MG63 (cell line): ENCODE data around the gene CHGA. TPM values are rescaled to one million over a fixed set of nuclear protein-coding genes. Genes with fewer than 3 reads are reported as not detected.

ENCODE experiments used
- DNase-seq: peaks from one replicate; pipeline ENCODE4 v3.0.0-alpha.2; 2020
- H3K27me3 ChIP-seq: fragments of 250-450 bp; sonication (Bioruptor Pico); 2 replicates; pipeline ENCODE4 v1.5.1; 2020; ENCODE audit warnings: mild to moderate bottlenecking, moderate library complexity
- H3K36me3 ChIP-seq: fragments of 250-450 bp; sonication (Bioruptor Pico); 2 replicates; pipeline ENCODE4 v1.5.1; 2020; ENCODE audit warnings: mild to moderate bottlenecking, moderate library complexity
- H3K4me3 ChIP-seq: fragments of 250-450 bp; sonication (Bioruptor Pico); 2 replicates; pipeline ENCODE4 v1.5.1; 2020; ENCODE audit warnings: mild to moderate bottlenecking, moderate library complexity
- H3K9me3 ChIP-seq: fragments of 250-450 bp; sonication (Bioruptor Pico); 2 replicates; pipeline ENCODE4 v1.5.1; 2020; ENCODE audit warnings: mild to moderate bottlenecking, moderate library complexity
- total RNA-seq: library from RNA; depleted of rRNA; stranded (reverse); fragments of >200 nt; shearing (Covaris generic); gene quantifications from 2 replicates; pipeline ENCODE4 v1.2.3, GENCODE V29; 2014; ENCODE audit warnings: low replicate concordance; rRNA removed

The CHGA gene
- total RNA-seq, result not detected in 2 replicates

- DNase-seq, result peak; percentile 15
- no peaks in the 10 kb centered on the region for H3K9me3 ChIP-seq
- no peak within 1 kb of the TSS for H3K4me3 ChIP-seq
- H3K27me3 ChIP-seq, result peaks cover 3% of the 10 kb centered on the region; the same call in 1 of the 2 replicates
- H3K36me3 ChIP-seq, result no peaks in the 10 kb centered on the region
Observed at GRCh38 chr14:92922883-92923743, at the start of gene CHGA. CHGA (plus strand) TSS chr14:92923150; CDS start chr14:92923360, 210 bp downstream.

- no peaks in the 10 kb centered on the region for H3K27me3 ChIP-seq
- H3K4me3 ChIP-seq, result no peak overlapping the region
- no peaks in the 10 kb centered on the region for H3K36me3 ChIP-seq
- no peak for DNase-seq
- no peaks in the 10 kb centered on the region for H3K9me3 ChIP-seq
Observed at GRCh38 chr14:92874962-92875661, 47.8 kb upstream of the CHGA start.

- H3K27me3 ChIP-seq, result no peaks in the 10 kb centered on the region
- H3K4me3 ChIP-seq, result no peak overlapping the region
- no peak for DNase-seq
- no peaks in the 10 kb centered on the region for H3K9me3 ChIP-seq
- H3K36me3 ChIP-seq, result no peaks in the 10 kb centered on the region
Observed at GRCh38 chr14:92877757-92878431, 45.1 kb upstream of the CHGA start.

GRCh38 chr14:92880351-92880750 is 42.6 kb upstream of the CHGA start:
- no peaks in the 10 kb centered on the region for H3K27me3 ChIP-seq
- H3K36me3 ChIP-seq, result no peaks in the 10 kb centered on the region
- no peaks in the 10 kb centered on the region for H3K9me3 ChIP-seq
- no peak for DNase-seq
- no peak overlapping the region for H3K4me3 ChIP-seq

- Histone ChIP-seq H3K27me3 (no peaks in the 10 kb centered on the region), H3K4me3 (no peak overlapping the region)
Observed at GRCh38 chr14:92880851-92881250, 42.1 kb upstream of the CHGA start.

GRCh38 chr14:92883066-92883465 is 39.9 kb upstream of the CHGA start:
- no peaks in the 10 kb centered on the region for H3K27me3 ChIP-seq
- no peaks in the 10 kb centered on the region for H3K36me3 ChIP-seq
- no peak overlapping the region for H3K4me3 ChIP-seq
- DNase-seq, result no peak
- H3K9me3 ChIP-seq, result no peaks in the 10 kb centered on the region

More at GRCh38 chr14:92880851-92881250, 42.1 kb upstream of the CHGA start:
- Histone ChIP-seq H3K36me3 (no peaks in the 10 kb centered on the region), H3K9me3 (no peaks in the 10 kb centered on the region)
- no peak for DNase-seq

GRCh38 chr14:92884410-92884809 is 38.5 kb upstream of the CHGA start:
- H3K27me3 ChIP-seq, result no peaks in the 10 kb centered on the region

GRCh38 chr14:92885279-92886061 is 37.5 kb upstream of the CHGA start:
- DNase-seq, result no peak
- no peak overlapping the region for H3K4me3 ChIP-seq
- no peaks in the 10 kb centered on the region for H3K36me3 ChIP-seq
- no peaks in the 10 kb centered on the region for H3K9me3 ChIP-seq
- no peaks in the 10 kb centered on the region for H3K27me3 ChIP-seq

More at GRCh38 chr14:92884410-92884809, 38.5 kb upstream of the CHGA start:
- H3K4me3 ChIP-seq, result no peak overlapping the region
- no peaks in the 10 kb centered on the region for H3K36me3 ChIP-seq
- DNase-seq, result no peak
- H3K9me3 ChIP-seq, result no peaks in the 10 kb centered on the region

GRCh38 chr14:92886337-92886736 is 36.6 kb upstream of the CHGA start:
- no peaks in the 10 kb centered on the region for H3K9me3 ChIP-seq
- H3K27me3 ChIP-seq, result no peaks in the 10 kb centered on the region
- DNase-seq, result no peak
- H3K36me3 ChIP-seq, result no peaks in the 10 kb centered on the region
- H3K4me3 ChIP-seq, result no peak overlapping the region

GRCh38 chr14:92887157-92887556 is 35.8 kb upstream of the CHGA start:
- H3K36me3 ChIP-seq, result no peaks in the 10 kb centered on the region
- no peaks in the 10 kb centered on the region for H3K27me3 ChIP-seq
- no peak for DNase-seq
- H3K4me3 ChIP-seq, result no peak overlapping the region
- no peaks in the 10 kb centered on the region for H3K9me3 ChIP-seq

- H3K4me3 ChIP-seq, result no peak overlapping the region
- H3K36me3 ChIP-seq, result no peaks in the 10 kb centered on the region
- no peak for DNase-seq
- no peaks in the 10 kb centered on the region for H3K27me3 ChIP-seq
- H3K9me3 ChIP-seq, result no peaks in the 10 kb centered on the region; the same call in 1 of the 2 replicates
Observed at GRCh38 chr14:92888896-92889295, 34.1 kb upstream of the CHGA start.

- DNase-seq, result no peak
- Histone ChIP-seq H3K4me3 (no peak overlapping the region), H3K9me3 (no peaks in the 10 kb centered on the region; the same call in 1 of the 2 replicates), H3K27me3 (no peaks in the 10 kb centered on the region), H3K36me3 (no peaks in the 10 kb centered on the region)
Observed at GRCh38 chr14:92890830-92891588, 31.9 kb upstream of the CHGA start.

- Histone ChIP-seq H3K9me3 (no peaks in the 10 kb centered on the region; the same call in 1 of the 2 replicates), H3K4me3 (no peak overlapping the region), H3K27me3 (no peaks in the 10 kb centered on the region), H3K36me3 (no peaks in the 10 kb centered on the region)
- DNase-seq, result no peak
Observed at GRCh38 chr14:92892589-92892988, 30.4 kb upstream of the CHGA start.

- no peaks in the 10 kb centered on the region for H3K27me3 ChIP-seq
- no peak overlapping the region for H3K4me3 ChIP-seq
- H3K9me3 ChIP-seq, result no peaks in the 10 kb centered on the region; the same call in 1 of the 2 replicates
- H3K36me3 ChIP-seq, result no peaks in the 10 kb centered on the region
- DNase-seq, result no peak
Observed at GRCh38 chr14:92895352-92895878, 27.5 kb upstream of the CHGA start.

- DNase-seq, result no peak
- Histone ChIP-seq H3K9me3 (no peaks in the 10 kb centered on the region), H3K4me3 (no peak overlapping the region), H3K27me3 (0 out of 2 replicates have a peak, but pooled peaks cover 3% of the 10 kb centered on the region), H3K36me3 (no peaks in the 10 kb centered on the region)
Observed at GRCh38 chr14:92897922-92898565, 24.9 kb upstream of the CHGA start.
